Stimulated activated CD8-positive, alpha-beta memory T cell treated with anti-CD3 and anti-CD28 coated beads, Interleukin-4, amount 100 ng/mL, for 4 hours (primary cell): Measurements from ENCODE around the gene P2RX3.
"Not testable (repeated sequence)": the region's sequence is repeated elsewhere in the genome, so short reads cannot be mapped to it uniquely, and the experiment has no call there.

Experiments used
- DNase-seq, 2 donors: peaks; one replicate each; pipeline ENCODE4 v3.0.0-alpha.2; 2020; ENCODE audit warnings: low read depth in 2 of 2, low spot score in 1 of 2

Gene P2RX3

GRCh38 chr11:57338142-57338541 lies at the start of gene P2RX3:
Gene P2RX3 (plus strand): TSS chr11:57338352. CDS start chr11:57338551, 199 bp downstream.
- DNase-seq = no peak

GRCh38 chr11:57288771-57289579 lies 49.2 kb upstream of the P2RX3 start:
- DNase-seq = no peak

GRCh38 chr11:57290288-57290687 lies 47.9 kb upstream of the P2RX3 start:
- DNase-seq = no peak

GRCh38 chr11:57294225-57295131 lies 43.7 kb upstream of the P2RX3 start:
- DNase-seq = no peak

GRCh38 chr11:57296205-57296604 lies 41.9 kb upstream of the P2RX3 start:
- DNase-seq = not testable (repeated sequence)

GRCh38 chr11:57297221-57297620 lies 40.9 kb upstream of the P2RX3 start:
- DNase-seq = no peak

GRCh38 chr11:57299150-57299737 lies 38.9 kb upstream of the P2RX3 start:
- DNase-seq = no peak

- no peak for DNase-seq
Measured at GRCh38 chr11:57300785-57301184, 37.4 kb upstream of the P2RX3 start.

- DNase-seq = no peak
Measured at GRCh38 chr11:57301711-57302423, 36.3 kb upstream of the P2RX3 start.

GRCh38 chr11:57302489-57302888 lies 35.7 kb upstream of the P2RX3 start:
- DNase-seq = no peak

- no peak for DNase-seq
Measured at GRCh38 chr11:57303280-57303989, 34.7 kb upstream of the P2RX3 start.

GRCh38 chr11:57303990-57304579 lies 34.1 kb upstream of the P2RX3 start:
- no peak for DNase-seq

GRCh38 chr11:57305523-57305922 lies 32.6 kb upstream of the P2RX3 start:
- no peak for DNase-seq

GRCh38 chr11:57306161-57306876 lies 31.8 kb upstream of the P2RX3 start:
- DNase-seq = no peak

GRCh38 chr11:57306940-57307565 lies 31.1 kb upstream of the P2RX3 start:
- no peak for DNase-seq

GRCh38 chr11:57307666-57308270 lies 30.4 kb upstream of the P2RX3 start:
- DNase-seq = no peak

GRCh38 chr11:57308426-57309060 lies 29.6 kb upstream of the P2RX3 start:
- no peak for DNase-seq
